Stimulated activated CD8-positive, alpha-beta memory T cell treated with anti-CD3 and anti-CD28 coated beads, Interleukin-15, amount 100 ng/mL, for 4 hours (primary cell): ENCODE measurements around the gene ALKBH3.

Source experiments
- DNase-seq, 2 donors: peaks; one replicate each; pipeline ENCODE4 v3.0.0-alpha.2; 2020; ENCODE audit warnings: low read depth in 2 of 2

Gene ALKBH3

GRCh38 chr11:43880640-43881159 is at the start of gene ALKBH3:
ALKBH3 (plus strand) TSS chr11:43880831; CDS start chr11:43882653, 1,822 bp downstream.
- peak; percentile 77 to 84 for DNase-seq

- peak; percentile 7 to 24 for DNase-seq
Measured at GRCh38 chr11:43830928-43831440, 49.6 kb upstream of the ALKBH3 start.

DNA sequence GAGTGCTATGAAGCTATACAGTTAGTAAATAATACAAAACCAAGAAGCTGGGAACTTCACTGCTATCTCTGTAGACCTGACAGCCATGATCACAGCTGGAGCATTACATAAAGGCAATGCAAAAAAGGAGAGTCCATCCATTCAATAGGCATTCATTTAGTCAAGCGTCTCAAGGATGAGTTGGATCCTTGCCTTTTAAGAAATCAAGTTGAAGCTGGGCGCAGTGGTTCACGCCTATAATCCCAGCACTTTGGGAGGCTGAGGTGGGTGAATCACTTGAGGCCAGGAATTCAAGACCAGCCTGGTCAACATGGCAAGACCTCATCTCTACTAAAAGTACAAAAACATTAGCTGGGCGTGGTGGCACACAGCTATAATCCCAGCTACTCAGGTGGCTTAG is 48.1 kb upstream of the ALKBH3 start:
- DNase-seq: no peak

GRCh38 chr11:43833657-43834073 is 47.0 kb upstream of the ALKBH3 start:
- DNase-seq: no peak

DNA sequence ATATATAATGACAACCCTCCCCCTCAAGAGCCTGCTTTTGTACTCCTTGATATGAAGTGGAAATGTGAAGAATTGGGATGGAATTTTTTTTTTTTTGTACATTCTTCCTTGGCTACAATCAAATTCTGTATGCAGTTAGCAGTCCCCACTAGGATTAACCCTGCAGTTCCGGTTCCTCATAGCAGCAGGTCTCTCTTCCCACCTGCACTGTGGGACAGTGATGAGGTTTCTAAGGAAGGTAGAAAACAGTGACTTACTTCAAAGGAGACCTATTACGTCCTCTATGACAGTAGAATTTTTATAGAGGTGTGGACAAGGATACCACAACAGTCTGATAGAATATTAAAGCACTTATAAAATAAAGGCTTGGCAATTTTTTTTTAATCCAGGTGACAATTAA is 46.3 kb upstream of the ALKBH3 start:
- DNase-seq: no peak

DNA sequence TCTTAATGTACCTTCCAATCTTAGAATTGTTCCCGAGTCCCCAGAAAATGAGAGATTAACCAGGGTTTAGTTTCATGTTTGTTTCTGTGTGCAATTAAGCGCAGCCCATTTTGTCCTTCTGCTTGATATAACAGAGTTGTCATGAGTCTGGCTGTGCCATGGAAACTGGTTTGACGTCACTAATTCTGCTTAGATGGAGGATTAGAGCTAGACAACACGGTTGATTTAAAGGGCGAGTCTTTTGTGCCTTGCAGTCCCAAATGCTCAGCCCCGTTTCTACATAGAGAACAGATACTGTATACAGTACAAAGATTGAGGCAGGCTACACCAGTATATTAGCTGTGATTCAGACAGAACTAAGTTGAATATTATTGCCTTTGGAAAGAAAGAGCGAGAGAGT is 45.5 kb upstream of the ALKBH3 start:
- DNase-seq: no peak

DNA sequence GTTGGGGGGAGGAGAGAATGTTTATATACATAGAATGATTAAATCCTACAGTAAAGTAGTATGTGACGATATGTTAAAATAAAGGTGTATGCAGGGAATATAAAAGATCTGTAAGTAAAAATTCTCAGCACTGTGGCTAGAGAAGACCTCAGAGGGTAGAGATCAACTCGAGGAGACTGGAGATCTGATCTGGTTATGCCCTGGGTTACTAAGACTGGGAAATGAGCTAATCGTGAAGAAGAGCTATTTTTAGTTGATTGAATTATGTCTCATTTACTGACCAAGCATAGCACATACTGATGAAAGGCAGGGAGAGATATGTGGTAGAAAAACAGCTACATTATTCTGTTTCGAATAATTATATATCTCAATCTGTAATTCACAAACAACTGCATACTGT is 42.8 kb upstream of the ALKBH3 start:
- no peak for DNase-seq

- no peak for DNase-seq
Measured at GRCh38 chr11:43842021-43842420, 38.6 kb upstream of the ALKBH3 start.

DNA sequence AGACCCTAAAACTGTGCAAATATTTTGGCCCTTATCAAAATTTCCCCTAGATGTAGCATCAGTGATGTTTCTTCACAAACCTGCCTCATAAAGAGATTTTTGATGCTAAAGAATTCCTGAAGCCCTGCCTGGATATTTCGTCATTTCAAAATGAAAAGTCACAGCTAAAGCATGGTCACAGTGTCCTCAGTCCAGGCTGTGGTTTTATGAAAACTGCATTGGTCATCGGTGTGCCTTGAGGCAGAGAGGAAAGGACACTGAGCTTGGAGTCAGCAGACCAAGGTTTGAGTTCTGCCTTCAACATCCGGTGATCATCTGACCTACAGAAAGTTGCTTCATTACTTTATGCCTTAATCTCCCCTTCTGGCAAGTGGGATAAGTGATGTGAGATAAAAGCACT is 34.8 kb upstream of the ALKBH3 start:
- no peak for DNase-seq

GRCh38 chr11:43852057-43852636 is 28.5 kb upstream of the ALKBH3 start:
- peak in 1 of 2 donors; percentile 48 for DNase-seq

- no peak for DNase-seq
Measured at GRCh38 chr11:43853781-43854180, 26.9 kb upstream of the ALKBH3 start.

- no peak for DNase-seq
Measured at GRCh38 chr11:43856993-43857392, 23.6 kb upstream of the ALKBH3 start.

- DNase-seq: no peak
Measured at GRCh38 chr11:43861141-43861540, 19.5 kb upstream of the ALKBH3 start.

DNA sequence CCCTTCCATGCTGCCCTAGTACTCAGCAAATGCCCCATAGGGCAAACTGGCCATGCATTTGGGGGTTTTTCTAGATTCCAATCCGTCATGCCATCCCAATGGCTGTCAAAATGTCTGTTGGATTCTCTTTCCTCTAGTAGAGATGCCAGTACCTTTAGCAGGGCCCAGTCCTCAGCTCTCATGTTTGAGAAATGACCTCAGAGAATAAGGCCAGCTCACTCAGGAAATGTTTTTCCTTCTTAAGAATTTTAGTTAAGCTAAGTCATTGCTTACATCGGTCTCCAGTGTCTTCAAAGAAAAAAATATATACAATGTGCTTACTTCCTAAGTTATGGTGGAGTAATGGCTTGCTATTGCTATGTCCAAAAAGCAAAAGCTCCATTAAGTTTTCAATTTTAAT is 14.1 kb upstream of the ALKBH3 start:
- DNase-seq: no peak

GRCh38 chr11:43866969-43867368 is 13.7 kb upstream of the ALKBH3 start:
- DNase-seq: no peak

- peak; percentile 2 to 19 for DNase-seq
Measured at GRCh38 chr11:43868852-43869567, 11.6 kb upstream of the ALKBH3 start.

DNA sequence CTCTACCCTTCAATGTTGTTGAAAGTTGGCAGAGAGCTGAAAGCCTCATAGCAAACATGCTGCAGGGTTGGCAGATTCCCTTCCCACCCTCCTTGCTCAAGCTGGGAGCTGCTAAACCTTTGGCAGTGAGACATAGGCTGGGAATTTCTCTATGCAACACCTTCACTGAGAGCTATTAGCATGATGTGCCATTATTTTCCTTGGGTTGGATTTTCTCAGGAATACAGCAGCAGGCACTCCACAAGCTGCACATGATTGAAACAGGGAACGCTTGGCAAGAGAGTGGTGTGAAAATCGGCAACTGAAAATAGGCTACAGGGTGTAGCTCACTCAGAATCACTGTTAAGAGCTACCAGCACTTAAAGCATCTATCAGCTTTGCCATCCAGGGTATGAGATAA is 9.6 kb upstream of the ALKBH3 start:
- DNase-seq: no peak

DNA sequence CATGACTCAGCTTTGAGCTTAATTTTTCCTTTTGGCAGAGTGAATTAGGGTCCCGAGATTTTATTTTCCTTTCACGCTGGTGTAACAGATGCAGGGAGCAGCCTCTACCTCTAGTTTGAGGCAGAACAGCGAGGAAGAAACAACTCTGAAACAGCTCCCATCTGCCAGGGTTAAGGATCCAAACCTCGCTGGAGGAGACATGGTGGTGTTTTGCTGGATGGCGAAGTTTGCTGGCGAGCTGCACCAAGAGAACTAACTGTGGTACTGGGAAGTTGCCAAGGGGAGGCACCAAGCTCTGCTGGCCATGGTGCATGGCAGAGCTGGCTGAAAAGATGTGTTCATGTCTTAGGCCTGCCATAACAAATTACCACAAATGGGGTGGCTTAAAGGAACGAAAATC is 7.6 kb upstream of the ALKBH3 start:
- no peak for DNase-seq

- no peak for DNase-seq
Measured at GRCh38 chr11:43874078-43874477, 6.6 kb upstream of the ALKBH3 start.

DNA sequence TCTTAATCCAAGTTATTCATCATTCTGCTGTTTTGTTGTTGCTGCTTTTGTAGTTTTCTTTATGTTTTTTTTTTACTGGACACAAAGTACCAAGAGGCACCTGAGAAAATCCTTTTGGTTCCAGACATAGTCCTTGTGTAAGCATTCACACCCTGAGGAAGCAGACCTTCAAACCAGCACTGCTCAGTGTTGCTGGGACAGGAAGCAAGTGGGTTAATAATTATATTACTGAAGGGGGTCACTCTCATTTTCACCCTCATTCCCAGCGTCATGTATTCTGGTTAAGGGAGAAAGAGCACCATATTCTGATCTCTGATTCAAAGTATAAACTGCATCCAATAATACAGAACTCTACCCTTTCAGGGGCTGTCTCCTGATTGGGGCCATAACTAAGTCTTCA is 5.9 kb upstream of the ALKBH3 start:
- DNase-seq: no peak

DNA sequence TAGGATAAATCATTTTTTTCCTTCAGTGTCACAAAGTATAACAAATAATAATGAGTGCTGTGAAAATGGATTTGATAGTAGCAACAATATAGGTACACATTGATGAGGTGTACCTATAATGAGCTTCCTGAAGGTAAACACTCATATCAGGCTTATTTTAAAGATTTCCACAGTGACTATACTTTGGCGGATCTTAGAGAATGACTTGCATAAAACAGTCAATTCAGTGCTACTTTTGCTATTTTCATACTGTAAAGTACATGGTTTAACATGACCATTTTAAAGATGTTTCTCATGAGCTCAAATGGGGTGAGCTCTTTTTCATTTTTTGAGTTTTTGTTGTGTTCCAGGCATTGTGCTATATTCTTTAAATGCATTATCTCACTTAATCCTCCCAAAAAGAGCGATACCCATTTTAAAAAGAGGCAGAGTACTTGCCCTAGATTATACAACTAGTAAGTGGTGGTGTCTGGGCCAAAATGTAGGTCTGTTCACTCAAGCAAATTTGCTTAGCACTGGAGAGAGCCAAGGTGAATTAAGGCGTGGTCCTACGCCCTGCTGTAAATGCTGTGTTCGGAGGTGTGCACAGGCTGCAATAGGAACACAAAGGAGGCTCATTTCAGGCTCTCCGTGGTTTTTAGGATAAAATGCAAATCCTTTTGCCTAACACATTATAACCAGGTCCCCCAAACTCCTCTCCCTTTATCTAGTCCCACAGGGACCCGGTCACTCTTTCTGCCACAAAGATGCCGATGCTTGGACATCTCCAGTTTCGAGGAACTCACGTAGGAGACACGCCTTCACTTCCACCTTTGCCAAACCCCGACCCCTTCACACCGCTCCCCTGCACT is 617 bp upstream of the ALKBH3 start:
- no peak for DNase-seq

DNA sequence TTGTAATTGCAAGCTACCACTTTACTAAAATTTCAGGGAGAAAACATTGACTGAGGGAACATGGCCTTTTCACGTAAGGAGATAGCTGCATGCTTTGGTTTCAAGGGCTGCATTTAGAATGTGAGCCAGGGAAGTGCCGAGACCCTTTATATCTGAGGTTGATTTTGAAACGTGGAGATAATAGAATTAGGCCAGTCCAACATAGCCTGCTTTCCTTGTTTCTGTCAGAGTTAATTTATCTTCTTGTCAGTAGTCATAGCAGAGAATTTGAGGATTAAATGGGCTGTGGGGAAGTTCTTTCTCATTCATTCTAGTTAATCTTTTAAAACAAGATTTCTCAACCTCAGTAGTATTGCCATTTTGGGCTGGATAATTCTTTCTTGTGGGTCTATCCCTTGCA is 12.2 kb downstream of the ALKBH3 start:
- DNase-seq: no peak
